AG04449 (cell line): ENCODE results near the gene NTF4.
A peak's percentile ranks its signal among the peaks of the same experiment; 100 is the strongest.

ENCODE experiments used
- CTCF ChIA-PET: fragments of 350-600 bp; formaldehyde crosslinking; extraction: SDS; loops from one replicate; lab custom pipeline; 2021; ENCODE audit warnings: antibody characterized with exemption; lab: Yijun Ruan, JAX
- POLR2A ChIA-PET: fragments of 400-600, 350-600 bp; formaldehyde crosslinking; extraction: SDS; loops from one replicate; lab custom pipeline; 2020; ENCODE audit warnings: antibody characterized with exemption, inconsistent platforms; lab: Yijun Ruan, JAX
- DNase-seq: peaks from one replicate; pipeline ENCODE4 v3.0.0-alpha.2; 2010; ENCODE audit warnings: low read depth, low spot score
- H3K4me3 ChIP-seq: 2 replicates; pipeline ENCODE4 v1.5.1; 2011; ENCODE audit warnings: low read depth, mild to moderate bottlenecking, control low read depth, low read length
- CTCF ChIP-seq: IDR thresholded peaks from one replicate; pipeline ENCODE4 v1.5.1; 2011; ENCODE audit warnings: mild to moderate bottlenecking, moderate library complexity, low read length, control low read depth, inconsistent platforms; ENCODE audit not compliant: insufficient read depth; ENCODE audit errors: missing control alignments

The NTF4 gene

GRCh38 chr19:49092686-49093085, 28.1 kb upstream of the NTF4 start:
- DNase-seq: no peak
- POLR2A ChIA-PET: no interaction called here
- TF ChIP-seq CTCF: no peak
- H3K4me3 ChIP-seq: no peak overlapping the region
- CTCF ChIA-PET: interaction anchor here (1.0 to 7.4 kb wide), 3 partner anchors 12 to 106 kb away, joined by 4 to 66 read pairs (median 5); partner anchors contain the start of gene LIN7B

DNA sequence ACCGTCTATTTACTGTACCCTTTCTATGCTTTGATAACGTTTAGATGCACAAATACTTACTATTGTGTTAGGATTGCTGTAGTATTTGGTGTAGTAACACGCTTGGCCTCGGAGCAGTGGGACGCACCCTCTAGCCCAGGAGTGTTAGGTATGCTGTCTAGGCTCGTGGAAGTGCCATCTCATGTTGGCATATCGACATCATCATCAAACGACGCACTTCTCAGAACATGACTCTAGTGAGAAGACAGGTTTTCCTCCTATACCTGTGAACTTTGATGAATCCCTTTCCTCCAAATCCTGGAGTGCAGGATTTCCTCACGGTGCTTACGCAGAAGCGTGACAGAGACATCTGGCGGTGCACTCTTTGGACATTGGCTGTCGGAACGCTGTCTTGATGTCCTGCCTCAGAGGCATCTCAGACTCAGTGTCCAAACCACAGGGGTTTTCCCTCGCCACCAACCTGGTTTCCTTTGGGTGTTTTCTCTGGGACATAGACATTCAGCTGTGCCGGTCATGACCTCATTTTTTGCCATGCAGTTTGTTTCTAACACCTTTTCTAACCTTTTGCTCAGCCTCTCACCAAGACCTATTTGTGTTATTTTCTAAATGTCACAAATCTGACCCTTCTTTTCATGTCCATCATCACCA, 26.9 kb upstream of the NTF4 start:
- no peak for TF ChIP-seq CTCF
- ChIA-PET CTCF (interaction anchor here (1.5 to 7.4 kb wide), 2 partner anchors 13 to 14 kb away, joined by 4 to 66 read pairs; no protein-coding TSS in a partner anchor), POLR2A (no interaction called here)
- DNase-seq: no peak
- H3K4me3 ChIP-seq: no peak overlapping the region

DNA sequence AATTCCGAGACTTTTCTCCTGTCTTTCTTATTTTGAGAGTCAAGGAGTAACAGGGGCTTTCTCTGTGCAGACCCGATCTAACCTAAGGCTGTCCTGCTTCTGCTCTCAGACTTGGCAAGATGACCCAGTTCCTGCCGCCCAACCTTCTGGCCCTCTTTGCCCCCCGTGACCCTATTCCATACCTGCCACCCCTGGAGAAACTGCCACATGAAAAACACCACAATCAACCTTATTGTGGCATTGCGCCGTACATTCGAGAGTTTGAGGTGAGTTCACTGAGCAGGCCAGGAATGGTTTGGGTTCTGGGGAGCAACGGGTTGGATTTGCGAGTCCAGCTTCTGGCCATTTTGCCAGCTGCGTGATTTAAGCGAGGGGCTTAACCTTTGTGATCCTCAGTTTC, 21.7 kb upstream of the NTF4 start:
- ChIA-PET POLR2A (no interaction called here), CTCF (interaction anchor here (0.8 to 4.0 kb wide), 4 partner anchors 11 to 113 kb away, joined by 3 to 76 read pairs (median 4); no protein-coding TSS in a partner anchor)
- TF ChIP-seq CTCF: no peak
- DNase-seq: no peak
- H3K4me3 ChIP-seq: peak overlapping the region; percentile 95

DNA sequence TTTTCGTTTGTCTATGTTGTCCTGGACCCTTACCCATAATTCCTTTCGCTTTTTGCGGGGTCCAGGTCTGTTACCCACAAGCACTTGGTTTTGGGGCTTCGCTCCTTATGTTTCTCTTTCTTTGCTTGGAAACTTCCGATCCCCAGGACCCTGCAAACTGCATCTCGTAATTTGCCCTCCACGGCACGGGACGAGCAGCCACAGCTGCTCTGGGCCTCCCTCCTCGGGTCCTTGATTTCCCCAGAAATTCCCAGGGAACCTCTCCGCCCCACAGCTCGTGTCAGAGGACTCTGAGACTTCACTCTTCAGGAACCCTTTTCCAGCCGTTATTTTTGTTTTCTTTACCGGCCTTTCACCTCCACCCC, 21.2 kb upstream of the NTF4 start:
- DNase-seq: no peak
- TF ChIP-seq CTCF: no peak
- ChIA-PET CTCF (interaction anchor here (1.4 to 4.0 kb wide), 2 partner anchors 11 to 113 kb away, joined by 4 to 76 read pairs; no protein-coding TSS in a partner anchor), POLR2A (no interaction called here)
- H3K4me3 ChIP-seq: peak overlapping the region; percentile 95

GRCh38 chr19:49085020-49085867, 20.6 kb upstream of the NTF4 start, which contains the start of gene SNRNP70:
Gene SNRNP70, plus strand, starts transcription at chr19:49085451. Its CDS starts 964 bp downstream, at chr19:49086415.
- POLR2A ChIA-PET: no interaction called here
- CTCF ChIA-PET: interaction anchor here (1.4 to 4.0 kb wide), 2 partner anchors 12 to 114 kb away, joined by 4 to 76 read pairs; no protein-coding TSS in a partner anchor
- TF ChIP-seq CTCF: no peak
- DNase-seq: peak; percentile 95
- peak within 1 kb of the TSS; percentile 95 for H3K4me3 ChIP-seq
